ENCODE results near the gene PIK3R2. TPM values are rescaled to one million over a fixed set of nuclear protein-coding genes. Genes with fewer than 3 reads are reported as not detected.
A peak's percentile ranks its signal among the peaks of the same experiment; 100 is the strongest.

Gene PIK3R2
- total and polyA plus RNA-seq, 2 of the 13 experiments (the other 11 are each of a cell fraction or from before 2014, with no cell fraction given), result 18.6 to 25.3 TPM

- TF ChIP-seq ZNF598 (CRISPR knock-in tag; IDR thresholded peaks at IDR 0.05; ENCODE audit: borderline replicate concordance) (no peak), POGZ (CRISPR knock-in tag; IDR thresholded peaks at IDR 0.05) (no peak), KLF12 (CRISPR knock-in tag; IDR thresholded peaks at IDR 0.05; ENCODE audit: borderline replicate concordance) (peak; percentile 79; the same call in 1 of the 2 replicates), MZF1 (CRISPR knock-in tag; IDR thresholded peaks at IDR 0.05; ENCODE audit: borderline replicate concordance) (no peak), AKNA (CRISPR knock-in tag; IDR thresholded peaks at IDR 0.05; ENCODE audit: borderline replicate concordance) (no peak), SOX5 (CRISPR knock-in tag; IDR thresholded peaks at IDR 0.05; ENCODE audit: borderline replicate concordance) (no peak), SUZ12 (IDR thresholded peaks at IDR 0.05; ENCODE audit: low read depth, low read length) (no peak), MIER2 (CRISPR knock-in tag; IDR thresholded peaks at IDR 0.05) (no peak), SIN3B (IDR thresholded peaks at IDR 0.05; ENCODE audit: low read length) (no peak), ZNF446 (CRISPR knock-in tag; IDR thresholded peaks at IDR 0.05) (no peak), MXI1 (IDR thresholded peaks at IDR 0.05; ENCODE audit: borderline replicate concordance, low read depth, low read length) (no peak), ZNF703 (CRISPR knock-in tag; IDR thresholded peaks at IDR 0.05; ENCODE audit: borderline replicate concordance) (no peak), BCLAF1 (IDR thresholded peaks at IDR 0.05) (no peak), ZNF609 (CRISPR knock-in tag; IDR thresholded peaks at IDR 0.05; ENCODE audit: borderline replicate concordance) (peak; percentile 16; the same call in 1 of the 2 replicates), ZNF577 (CRISPR knock-in tag; IDR thresholded peaks at IDR 0.05; ENCODE audit: borderline replicate concordance, low read depth) (no peak), ZNF496 (CRISPR knock-in tag; IDR thresholded peaks at IDR 0.05; ENCODE audit: insufficient replicate concordance) (no peak), KDM3A (CRISPR knock-in tag; IDR thresholded peaks at IDR 0.05; ENCODE audit: low read depth) (peak; percentile 80; the same call in 1 of the 2 replicates)
Measured at GRCh38 chr19:18173572-18174288, 20.8 kb downstream of the PIK3R2 start, which contains the start of gene IFI30 (continued).
